NCI-H748 (cell line): Measurements from ENCODE around the gene OLAH.

Experiments used
- DNase-seq: peaks from one replicate; lab custom pipeline; 2025; ENCODE audit not compliant: unreplicated experiment; lab: John Stamatoyannopoulos, UW

OLAH gene

GRCh38 chr10:15068802-15069201, 25.1 kb downstream of the OLAH start:
- no peak for DNase-seq

GRCh38 chr10:15069230-15069629, 25.5 kb downstream of the OLAH start:
- DNase-seq, result no peak

- no peak for DNase-seq
These were observed 28.6 kb downstream of the OLAH start for GRCh38 chr10:15072358-15072757.

GRCh38 chr10:15075421-15075820, 31.7 kb downstream of the OLAH start:
- no peak for DNase-seq

DNA sequence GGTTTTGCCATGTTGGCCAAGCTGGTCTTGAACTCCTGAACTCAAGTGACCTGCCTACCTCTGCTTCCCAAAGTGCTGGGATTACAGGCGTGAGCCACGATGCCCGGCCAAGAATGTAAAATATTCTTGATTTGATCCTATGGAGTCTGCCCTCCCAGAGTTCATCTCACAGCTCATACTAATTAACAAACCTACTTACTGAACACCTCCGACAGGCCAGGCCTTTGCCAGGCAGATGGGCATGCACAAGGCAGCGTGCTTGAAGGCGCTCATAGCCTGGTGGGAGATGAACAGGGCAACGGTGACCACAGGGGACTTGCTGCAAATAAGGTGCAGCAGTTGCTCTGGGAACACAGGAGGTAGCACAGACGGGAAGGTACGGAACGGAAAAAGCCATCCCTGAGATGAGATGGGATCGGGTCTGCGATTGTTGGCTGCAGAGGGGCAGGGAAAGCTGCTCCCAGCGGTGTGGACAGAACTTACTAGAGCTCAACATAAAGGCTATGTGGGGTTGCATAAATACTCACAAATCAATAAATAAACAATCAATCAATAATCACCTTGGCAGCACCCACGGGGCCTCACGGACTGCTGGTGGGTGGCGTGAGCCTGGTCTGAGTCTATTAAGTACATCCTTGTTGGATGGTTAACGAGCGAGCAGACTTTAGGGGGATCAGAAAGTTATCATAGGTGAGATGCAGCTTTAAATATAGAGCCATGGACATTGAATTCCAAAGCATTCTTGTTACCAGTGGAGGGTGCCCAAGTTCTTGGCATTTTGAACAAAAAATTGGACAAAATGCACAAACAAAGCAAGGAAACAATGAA, 40.1 kb downstream of the OLAH start:
- peak; percentile 3 for DNase-seq

GRCh38 chr10:15084502-15084922, 40.8 kb downstream of the OLAH start:
- peak; percentile 68 for DNase-seq

DNA sequence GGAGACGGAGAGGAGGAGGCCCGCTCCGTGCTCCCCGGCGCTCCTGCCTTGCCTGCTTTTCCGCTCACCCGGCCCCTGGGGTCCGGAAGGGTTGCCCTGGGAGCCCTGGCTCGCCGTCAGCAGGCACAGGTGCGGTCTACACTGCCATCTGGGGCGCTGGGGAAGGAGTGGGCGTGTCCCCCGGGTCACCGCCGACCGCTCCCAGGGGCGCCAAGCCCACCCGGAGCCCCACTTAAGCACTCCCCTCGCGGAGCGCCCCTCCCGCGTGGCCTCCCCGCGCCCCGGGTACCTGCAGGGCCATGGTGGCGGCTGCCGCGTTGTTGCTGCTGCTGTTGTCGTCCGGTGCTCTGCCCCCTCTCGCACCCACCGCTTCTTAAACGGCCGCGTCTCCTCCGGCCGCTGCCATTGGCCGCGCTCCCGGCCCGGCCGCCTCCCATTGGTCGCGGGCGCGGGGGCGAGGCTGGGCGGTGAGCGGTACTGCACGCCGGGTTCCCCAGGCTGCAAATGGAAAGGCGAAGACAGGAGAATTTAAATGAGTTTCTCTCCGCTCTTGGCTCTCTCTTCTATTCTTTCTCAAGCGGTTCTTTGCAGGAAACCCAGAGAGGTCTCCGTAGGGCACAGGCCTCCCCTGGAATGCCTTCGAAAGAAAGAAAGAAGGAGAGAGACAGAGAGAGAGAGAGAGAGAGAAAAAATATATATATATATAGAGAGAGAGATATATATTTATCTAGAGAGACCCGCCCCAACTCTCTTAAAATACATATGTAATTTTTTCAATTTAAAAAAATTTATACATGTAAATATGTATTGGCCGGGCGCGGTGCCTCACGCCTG, 44.9 kb downstream of the OLAH start, which contains the start of gene ACBD7:
Gene ACBD7 (minus strand): TSS at position 349 of the 834 bp plus-strand sequence. CDS start 48 bp downstream, at position 301.
- DNase-seq, result peak; percentile 89

DNA sequence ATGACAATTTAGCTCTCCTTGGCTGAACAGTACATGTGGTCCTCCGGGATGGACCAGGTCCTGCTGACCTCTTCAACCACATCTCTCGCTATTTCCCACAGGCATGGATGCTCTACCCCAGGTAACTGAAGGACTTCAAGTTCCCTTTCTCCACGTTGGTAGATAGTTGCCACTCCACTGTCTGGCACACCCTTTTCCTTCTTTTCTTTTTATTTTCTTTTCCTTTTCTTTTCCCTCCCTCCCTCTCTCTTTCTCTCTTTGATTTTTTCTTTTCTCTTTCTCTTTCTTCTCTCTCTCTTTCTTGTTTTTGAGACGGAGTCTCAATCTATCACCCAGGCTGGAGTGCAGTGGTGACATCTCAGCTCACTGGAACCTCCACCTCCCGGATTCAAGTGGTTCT, 47.7 kb downstream of the OLAH start:
- no peak for DNase-seq

- DNase-seq, result no peak
These were observed 49.2 kb downstream of the OLAH start for GRCh38 chr10:15092855-15093408.

- no peak for DNase-seq
These were observed 52.9 kb downstream of the OLAH start for GRCh38 chr10:15096661-15097010.

- DNase-seq, result peak; percentile 92
These were observed 53.5 kb downstream of the OLAH start, which contains the start of gene RPP38 for GRCh38 chr10:15097011-15097812. RPP38 (plus strand) TSS chr10:15097355; CDS start chr10:15103315, 5,960 bp downstream.

GRCh38 chr10:15099886-15100285, 56.1 kb downstream of the OLAH start:
- DNase-seq, result no peak

- DNase-seq, result no peak
These were observed 59.8 kb downstream of the OLAH start for GRCh38 chr10:15103513-15103912.

DNA sequence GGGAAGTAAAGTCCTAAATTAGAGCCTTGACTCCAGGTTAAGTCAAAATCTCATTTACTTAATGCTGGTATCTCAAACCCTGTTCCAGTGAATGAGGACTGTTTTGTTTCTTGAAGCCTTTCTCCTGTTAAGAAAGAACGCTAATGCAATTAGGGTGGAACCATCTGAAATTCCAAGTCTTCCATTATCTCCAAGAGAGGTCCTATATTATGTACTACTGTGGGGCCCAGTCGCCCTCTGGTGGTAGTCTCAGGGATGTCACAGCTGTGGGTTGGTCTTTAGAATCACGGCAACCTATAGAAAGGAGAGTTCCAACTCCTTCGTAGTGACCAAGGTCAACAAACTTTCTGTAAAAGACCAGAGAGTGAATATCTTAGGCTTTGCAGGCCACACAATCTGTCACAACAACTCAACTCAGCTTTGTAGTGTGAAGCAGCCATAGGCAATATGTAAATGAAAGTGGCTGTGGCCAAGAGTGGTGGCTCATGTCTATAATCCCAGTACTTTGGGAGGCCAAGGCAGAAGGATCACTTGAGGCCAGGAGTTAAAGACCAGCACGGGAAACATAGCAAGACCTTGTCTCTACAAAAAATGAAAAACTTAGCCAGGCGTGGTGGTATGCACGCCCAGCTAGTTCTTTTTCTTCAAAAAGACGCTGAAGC, 62.7 kb downstream of the OLAH start:
- peak; percentile 46 for DNase-seq

DNA sequence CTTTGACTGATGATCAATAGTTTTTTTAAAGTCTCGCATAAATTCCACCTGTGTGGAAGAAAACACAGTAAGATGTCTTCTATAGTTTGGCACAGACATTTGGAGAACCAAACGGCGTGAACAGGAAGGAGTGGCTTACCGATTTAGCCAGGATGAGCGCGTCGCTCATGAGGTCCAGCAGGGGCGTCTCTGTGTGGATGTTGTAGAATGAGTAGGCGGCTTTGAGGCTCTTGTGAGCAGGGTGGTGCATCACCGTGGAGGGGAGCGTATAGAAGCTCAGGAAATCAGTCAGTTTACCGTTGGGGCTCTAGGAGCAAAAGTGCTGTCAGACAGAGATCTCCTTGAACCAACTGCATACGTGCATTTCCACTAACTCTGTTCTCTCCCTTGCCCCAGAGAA, 68.9 kb downstream of the OLAH start:
- DNase-seq, result no peak

DNA sequence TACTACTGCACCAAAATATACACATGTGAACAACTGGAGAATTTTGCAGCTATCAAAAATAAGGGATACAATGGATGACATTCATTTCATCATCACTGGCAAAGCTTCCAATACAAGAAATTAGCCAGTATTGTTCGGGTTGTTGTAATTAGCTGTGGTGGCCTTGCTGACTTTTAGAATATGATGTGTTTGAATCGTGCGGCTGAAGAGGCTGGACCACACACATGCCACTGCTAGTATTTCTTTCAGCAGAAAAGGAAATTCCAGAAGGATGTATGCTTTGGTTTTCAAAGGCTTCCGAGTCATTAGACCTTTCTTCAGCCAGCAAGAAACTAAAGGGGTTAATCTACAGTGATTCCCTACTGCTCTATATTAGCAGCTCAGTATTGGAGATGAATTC, 70.0 kb downstream of the OLAH start:
- DNase-seq, result no peak

DNA sequence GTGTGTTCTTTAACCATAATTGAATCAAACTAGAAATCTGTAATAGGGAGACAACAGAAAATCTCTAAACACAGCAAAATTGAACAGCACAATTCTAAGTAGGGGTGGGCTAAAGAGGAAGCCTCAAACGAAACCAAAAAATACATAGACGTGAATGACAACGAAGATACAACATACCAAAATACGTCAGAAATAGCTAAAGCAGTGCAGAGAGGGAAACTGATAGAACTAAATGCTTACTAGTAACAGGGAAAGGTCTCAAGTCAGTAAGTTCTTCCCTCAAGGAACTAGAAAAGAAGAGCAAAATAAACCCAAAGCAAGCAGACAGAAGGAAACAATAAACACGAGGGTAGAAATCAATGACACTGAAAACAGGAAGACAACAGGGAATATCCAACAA, 72.5 kb downstream of the OLAH start:
- no peak for DNase-seq

GRCh38 chr10:15118615-15119014, 74.9 kb downstream of the OLAH start:
- DNase-seq, result no peak

DNA sequence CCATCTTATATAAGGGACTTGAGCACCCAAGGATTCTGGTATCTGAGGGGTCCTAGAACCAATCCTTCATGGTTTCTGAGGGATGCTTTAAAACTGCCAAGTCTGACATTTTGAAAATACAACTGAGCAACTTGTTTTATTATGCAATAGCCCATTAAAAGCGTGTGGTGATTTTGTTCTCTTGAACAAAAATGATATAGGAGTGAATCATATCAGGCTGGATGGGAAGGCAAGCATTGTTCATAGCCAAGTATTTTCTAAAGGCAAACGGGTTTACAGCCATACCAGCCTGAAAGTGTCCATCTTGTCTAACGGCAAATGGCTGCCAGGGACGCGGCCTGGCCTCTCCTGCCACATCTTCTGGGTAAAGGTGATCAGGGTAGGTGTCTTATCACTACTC, 76.8 kb downstream of the OLAH start:
- DNase-seq, result no peak

GRCh38 chr10:15121707-15122106, 78.0 kb downstream of the OLAH start:
- no peak for DNase-seq
